Erythroblast (primary cell): ENCODE data around the gene PIAS1.

Experiments
- GATA1 ChIP-seq: IDR thresholded peaks from 2 replicates; pipeline ENCODE4 v1.6.1; 2011; ENCODE audit warnings: low read depth, mild to moderate bottlenecking, control low read depth, low read length, moderate library complexity
- POLR2A ChIP-seq: IDR thresholded peaks from 2 replicates; pipeline ENCODE4 v1.6.1; 2011; ENCODE audit warnings: mild to moderate bottlenecking, low read length

DNA sequence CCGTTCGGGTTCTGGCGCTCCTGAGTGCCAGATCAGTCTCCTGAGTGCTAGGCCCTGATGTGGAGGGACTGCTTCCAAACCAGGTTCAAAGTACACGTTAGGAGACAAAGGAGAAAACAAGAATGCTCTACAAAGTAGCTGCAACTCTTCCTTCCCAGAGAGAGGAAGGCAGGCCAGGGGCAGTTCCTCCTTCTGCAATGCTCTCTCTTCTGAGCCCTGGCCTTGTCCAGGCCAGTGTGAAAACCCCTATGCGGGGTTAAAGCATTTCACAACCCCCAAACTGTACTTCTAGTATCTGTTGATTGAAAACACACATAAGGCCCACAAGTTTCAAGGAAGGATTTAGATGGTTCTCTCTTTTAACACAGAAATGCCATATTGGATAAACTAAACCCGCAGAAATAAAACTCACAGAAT is 160.7 kb downstream of the PIAS1 start:
- TF ChIP-seq POLR2A (no peak), GATA1 (no peak)
